Esophagus squamous epithelium (tissue), 4 donors: ENCODE measurements around the gene PIAS4.

ENCODE experiments used
- POLR2A ChIP-seq, 4 donors: fragments of 450-650 bp; IDR thresholded peaks; one replicate each; pipeline ENCODE4 v1.6.1; 2017; ENCODE audit warnings: antibody characterized with exemption in 4 of 4, mild to moderate bottlenecking in 4 of 4, moderate library complexity in 3 of 4
- TF ChIP-seq, protein P1 (sequence below), 6 experiments: fragments of 450-650 bp in 4 of 6; fragments of 200-600 bp in 2 of 6; sonication (generic) in 2 of 6; IDR thresholded peaks; one replicate each; pipeline ENCODE4 v1.5.1; 2016 to 2019; ENCODE audit warnings: antibody characterized with exemption in 6 of 6, mild to moderate bottlenecking in 4 of 6, moderate library complexity in 4 of 6

GRCh38 chr19:4058693-4059452 lies 51.3 kb downstream of the PIAS4 start:
- no peak for TF ChIP-seq POLR2A (IDR thresholded peaks at IDR 0.05)
- TF ChIP-seq, protein P1, sequence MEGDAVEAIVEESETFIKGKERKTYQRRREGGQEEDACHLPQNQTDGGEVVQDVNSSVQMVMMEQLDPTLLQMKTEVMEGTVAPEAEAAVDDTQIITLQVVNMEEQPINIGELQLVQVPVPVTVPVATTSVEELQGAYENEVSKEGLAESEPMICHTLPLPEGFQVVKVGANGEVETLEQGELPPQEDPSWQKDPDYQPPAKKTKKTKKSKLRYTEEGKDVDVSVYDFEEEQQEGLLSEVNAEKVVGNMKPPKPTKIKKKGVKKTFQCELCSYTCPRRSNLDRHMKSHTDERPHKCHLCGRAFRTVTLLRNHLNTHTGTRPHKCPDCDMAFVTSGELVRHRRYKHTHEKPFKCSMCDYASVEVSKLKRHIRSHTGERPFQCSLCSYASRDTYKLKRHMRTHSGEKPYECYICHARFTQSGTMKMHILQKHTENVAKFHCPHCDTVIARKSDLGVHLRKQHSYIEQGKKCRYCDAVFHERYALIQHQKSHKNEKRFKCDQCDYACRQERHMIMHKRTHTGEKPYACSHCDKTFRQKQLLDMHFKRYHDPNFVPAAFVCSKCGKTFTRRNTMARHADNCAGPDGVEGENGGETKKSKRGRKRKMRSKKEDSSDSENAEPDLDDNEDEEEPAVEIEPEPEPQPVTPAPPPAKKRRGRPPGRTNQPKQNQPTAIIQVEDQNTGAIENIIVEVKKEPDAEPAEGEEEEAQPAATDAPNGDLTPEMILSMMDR (IDR thresholded peaks at IDR 0.05) = no peak
